ENCODE data around the gene TRIM47. TPM values are rescaled to one million over a fixed set of nuclear protein-coding genes. Genes with fewer than 3 reads are reported as not detected.
A peak's percentile ranks its signal among the peaks of the same experiment; 100 is the strongest.
"Not testable (repeated sequence)": the region's sequence is repeated elsewhere in the genome, so short reads cannot be mapped to it uniquely, and the experiment has no call there.

Gene TRIM47
- total RNA-seq, 1 donor from 2014 or later, result 18.8 TPM

- DNase-seq (ENCODE audit: low spot score), result no peak
These were observed 13.5 kb upstream of the TRIM47 start for GRCh38 chr17:75891605-75892555.

- DNase-seq (ENCODE audit: low spot score), result no peak
These were observed 12.7 kb upstream of the TRIM47 start for GRCh38 chr17:75891022-75891604.

GRCh38 chr17:75889454-75889853 lies 11.1 kb upstream of the TRIM47 start:
- DNase-seq (ENCODE audit: low spot score), result no peak

GRCh38 chr17:75888484-75888883 lies 10.1 kb upstream of the TRIM47 start:
- DNase-seq (ENCODE audit: low spot score), result no peak

- DNase-seq (ENCODE audit: low spot score), result not testable (repeated sequence)
These were observed 7.5 kb upstream of the TRIM47 start for GRCh38 chr17:75885860-75886259.

GRCh38 chr17:75885431-75885830 lies 7.0 kb upstream of the TRIM47 start:
- DNase-seq (ENCODE audit: low spot score), result no peak

GRCh38 chr17:75881678-75882454 lies 3.5 kb upstream of the TRIM47 start:
- no peak for DNase-seq (ENCODE audit: low spot score)

GRCh38 chr17:75880266-75880665 lies 1.9 kb upstream of the TRIM47 start:
- no peak for DNase-seq (ENCODE audit: low spot score)

GRCh38 chr17:75877752-75878173 lies 618 bp downstream of the TRIM47 start:
- DNase-seq (ENCODE audit: low spot score), result peak; percentile 78

- DNase-seq (ENCODE audit: low spot score), result peak; percentile 98
These were observed 1.2 kb downstream of the TRIM47 start for GRCh38 chr17:75876938-75877751.

- no peak for DNase-seq (ENCODE audit: low spot score)
These were observed 2.0 kb downstream of the TRIM47 start for GRCh38 chr17:75876190-75876937.

GRCh38 chr17:75875940-75876189 lies 2.5 kb downstream of the TRIM47 start:
- DNase-seq (ENCODE audit: low spot score), result no peak

- DNase-seq (ENCODE audit: low spot score), result no peak
These were observed 3.0 kb downstream of the TRIM47 start for GRCh38 chr17:75875182-75875939.

- DNase-seq (ENCODE audit: low spot score), result no peak
These were observed 3.8 kb downstream of the TRIM47 start for GRCh38 chr17:75874323-75875181.

- DNase-seq (ENCODE audit: low spot score), result no peak
These were observed 4.6 kb downstream of the TRIM47 start for GRCh38 chr17:75873587-75874322.

- DNase-seq (ENCODE audit: low spot score), result peak; percentile 94
These were observed 5.7 kb downstream of the TRIM47 start for GRCh38 chr17:75872434-75873351.

GRCh38 chr17:75870228-75870627 lies 8.2 kb downstream of the TRIM47 start:
- not testable (repeated sequence) for DNase-seq (ENCODE audit: low spot score)

Data from umbilical cord (tissue), 2 donors.